GM06990 (cell line): ENCODE results near the gene MAP7.

Experiments
- DNase-seq: peaks from one replicate; pipeline ENCODE4 v3.0.0-alpha.2; 2011; ENCODE audit not compliant: insufficient read length; ENCODE audit errors: extremely low read depth
- H3K27me3 ChIP-seq: replicated peaks from 2 replicates; pipeline ENCODE4 v1.6.0; 2011; ENCODE audit warnings: low read length; ENCODE audit not compliant: control insufficient read depth, insufficient read depth
- H3K36me3 ChIP-seq: 2 replicates; pipeline ENCODE4 v1.5.1; 2011; ENCODE audit warnings: low read length; ENCODE audit not compliant: control insufficient read depth, insufficient read depth
- H3K4me3 ChIP-seq: replicated peaks from 2 replicates; pipeline ENCODE4 v1.5.1; 2011; ENCODE audit warnings: low read depth, mild to moderate bottlenecking, control low read depth, low read length
- CTCF ChIP-seq: IDR thresholded peaks from 2 replicates; pipeline ENCODE4 v1.5.1; 2011; ENCODE audit warnings: low read length, control low read depth, mild to moderate bottlenecking, inconsistent platforms; ENCODE audit not compliant: insufficient read depth, poor library complexity, severe bottlenecking

The MAP7 gene

GRCh38 chr6:136525586-136526195, 24.5 kb downstream of the MAP7 start:
- Histone ChIP-seq H3K27me3 (peaks cover 3% of the 10 kb centered on the region; the same call in 1 of the 2 replicates), H3K4me3 (no peak overlapping the region), H3K36me3 (no peaks in the 10 kb centered on the region)
- no peak for TF ChIP-seq CTCF
- no peak for DNase-seq

GRCh38 chr6:136524936-136525413, 25.2 kb downstream of the MAP7 start:
- Histone ChIP-seq H3K36me3 (no peaks in the 10 kb centered on the region), H3K4me3 (no peak overlapping the region), H3K27me3 (peaks cover 3% of the 10 kb centered on the region; the same call in 1 of the 2 replicates)
- no peak for TF ChIP-seq CTCF
- no peak for DNase-seq

- DNase-seq, result no peak
- no peak for TF ChIP-seq CTCF
- H3K4me3 ChIP-seq, result no peak overlapping the region
- peaks cover 3% of the 10 kb centered on the region; the same call in 1 of the 2 replicates for H3K27me3 ChIP-seq
- H3K36me3 ChIP-seq, result no peaks in the 10 kb centered on the region
Observed at GRCh38 chr6:136524339-136524935, 25.8 kb downstream of the MAP7 start.

GRCh38 chr6:136523196-136523595, 27.0 kb downstream of the MAP7 start:
- DNase-seq, result no peak
- no peak overlapping the region for H3K4me3 ChIP-seq
- H3K27me3 ChIP-seq, result peaks cover 3% of the 10 kb centered on the region; the same call in 1 of the 2 replicates
- H3K36me3 ChIP-seq, result no peaks in the 10 kb centered on the region
- TF ChIP-seq CTCF, result no peak

- Histone ChIP-seq H3K36me3 (no peaks in the 10 kb centered on the region), H3K4me3 (no peak overlapping the region), H3K27me3 (peaks cover 3% of the 10 kb centered on the region; the same call in 1 of the 2 replicates)
- no peak for TF ChIP-seq CTCF
- DNase-seq, result no peak
Observed at GRCh38 chr6:136522636-136523035, 27.6 kb downstream of the MAP7 start.
